Omental fat pad (tissue), 4 donors: ENCODE measurements around the gene MRGPRF. TPM values are rescaled to one million over a fixed set of nuclear protein-coding genes. Genes with fewer than 3 reads are reported as not detected.

Experiments used
- ATAC-seq: fragments of 150-250 bp; one replicate; pipeline ENCODE4 v1.9.1; 2016; ENCODE audit warnings: mild to moderate bottlenecking, moderate library complexity; ENCODE audit not compliant: low FRiP score
- DNase-seq: peaks from one replicate; pipeline ENCODE4 v3.0.0-alpha.2; 2019; ENCODE audit warnings: low spot score
- total RNA-seq, 4 donors: library from RNA; depleted of rRNA; stranded (reverse); fragments of >200 nt; gene quantifications; one replicate each; pipeline ENCODE4 v1.1.0, GENCODE V29; 2016
- TF ChIP-seq, protein P1 (sequence below), 3 donors: fragments of 450-650 bp; IDR thresholded peaks; one replicate each; pipeline ENCODE4 v1.5.1; 2016 to 2017; ENCODE audit warnings: antibody characterized with exemption in 3 of 3, mild to moderate bottlenecking in 3 of 3, moderate library complexity in 2 of 3

The MRGPRF gene
- total RNA-seq, 4 donors from 2014 or later = 27.8 to 59.4 (median 54.5) TPM

GRCh38 chr11:69033431-69033830, 20.4 kb upstream of the MRGPRF start:
- no peak for ATAC-seq
- no peak for DNase-seq
- TF ChIP-seq, protein P1, sequence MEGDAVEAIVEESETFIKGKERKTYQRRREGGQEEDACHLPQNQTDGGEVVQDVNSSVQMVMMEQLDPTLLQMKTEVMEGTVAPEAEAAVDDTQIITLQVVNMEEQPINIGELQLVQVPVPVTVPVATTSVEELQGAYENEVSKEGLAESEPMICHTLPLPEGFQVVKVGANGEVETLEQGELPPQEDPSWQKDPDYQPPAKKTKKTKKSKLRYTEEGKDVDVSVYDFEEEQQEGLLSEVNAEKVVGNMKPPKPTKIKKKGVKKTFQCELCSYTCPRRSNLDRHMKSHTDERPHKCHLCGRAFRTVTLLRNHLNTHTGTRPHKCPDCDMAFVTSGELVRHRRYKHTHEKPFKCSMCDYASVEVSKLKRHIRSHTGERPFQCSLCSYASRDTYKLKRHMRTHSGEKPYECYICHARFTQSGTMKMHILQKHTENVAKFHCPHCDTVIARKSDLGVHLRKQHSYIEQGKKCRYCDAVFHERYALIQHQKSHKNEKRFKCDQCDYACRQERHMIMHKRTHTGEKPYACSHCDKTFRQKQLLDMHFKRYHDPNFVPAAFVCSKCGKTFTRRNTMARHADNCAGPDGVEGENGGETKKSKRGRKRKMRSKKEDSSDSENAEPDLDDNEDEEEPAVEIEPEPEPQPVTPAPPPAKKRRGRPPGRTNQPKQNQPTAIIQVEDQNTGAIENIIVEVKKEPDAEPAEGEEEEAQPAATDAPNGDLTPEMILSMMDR (IDR thresholded peaks at IDR 0.05) = no peak

GRCh38 chr11:69032833-69033232, 19.8 kb upstream of the MRGPRF start:
- DNase-seq = no peak
- ATAC-seq = no peak
- TF ChIP-seq, protein P1 (IDR thresholded peaks at IDR 0.05) = no peak

DNA sequence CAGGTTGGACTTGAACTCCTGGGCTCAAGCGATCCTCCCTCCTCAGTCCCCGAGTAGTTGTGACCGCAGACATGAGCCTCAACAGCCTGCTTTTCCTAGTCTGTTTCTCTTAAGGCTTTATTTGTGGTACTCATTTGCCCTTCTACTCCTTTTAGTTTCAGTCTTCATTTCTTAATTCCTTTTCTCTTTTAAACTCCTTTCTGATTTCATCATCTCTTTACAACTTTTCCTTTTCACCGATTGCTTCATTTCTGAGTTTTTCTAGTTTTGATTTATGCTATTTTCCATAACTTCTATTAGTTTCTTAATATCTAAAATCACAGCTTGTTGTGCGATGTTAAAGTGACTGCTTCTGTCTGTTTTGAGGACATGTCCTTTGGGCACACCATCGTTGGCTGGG, 17.3 kb upstream of the MRGPRF start:
- DNase-seq (no peak), ATAC-seq (no peak)
- TF ChIP-seq, protein P1 (IDR thresholded peaks at IDR 0.05) = no peak

DNA sequence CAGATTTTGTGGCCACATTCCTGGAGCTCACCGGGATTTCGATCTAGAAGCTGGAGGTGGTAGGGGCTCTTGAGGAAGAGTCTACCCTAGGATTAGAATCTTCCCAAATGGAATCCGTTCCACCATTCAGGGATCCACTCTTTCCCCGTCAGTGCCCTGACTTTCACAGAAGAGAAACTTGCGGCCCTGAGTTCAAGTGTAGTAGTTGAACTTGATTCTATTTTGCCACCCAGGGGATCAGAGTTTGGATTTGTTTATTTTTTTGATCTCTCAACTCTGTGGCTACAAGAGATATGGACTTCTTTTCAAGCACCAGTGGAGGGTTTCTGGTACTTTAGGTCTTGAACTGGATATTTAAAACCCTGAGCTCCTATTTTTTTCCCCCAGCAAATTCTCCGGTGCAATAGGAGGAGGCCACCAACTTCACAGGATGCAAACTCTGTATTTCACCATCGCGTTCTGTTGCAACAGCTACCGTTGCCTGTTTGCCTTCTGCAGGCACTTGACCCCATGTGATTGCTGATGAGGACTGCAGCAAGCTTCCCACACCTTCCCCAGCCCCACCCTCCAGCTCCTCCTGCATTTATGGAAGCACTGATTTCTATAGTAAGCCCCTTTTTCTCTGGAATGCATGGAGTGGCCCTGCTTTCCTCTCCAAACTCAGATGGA, 14.8 kb upstream of the MRGPRF start:
- TF ChIP-seq, protein P1 (IDR thresholded peaks at IDR 0.05) = no peak
- ATAC-seq = no peak
- DNase-seq = no peak

DNA sequence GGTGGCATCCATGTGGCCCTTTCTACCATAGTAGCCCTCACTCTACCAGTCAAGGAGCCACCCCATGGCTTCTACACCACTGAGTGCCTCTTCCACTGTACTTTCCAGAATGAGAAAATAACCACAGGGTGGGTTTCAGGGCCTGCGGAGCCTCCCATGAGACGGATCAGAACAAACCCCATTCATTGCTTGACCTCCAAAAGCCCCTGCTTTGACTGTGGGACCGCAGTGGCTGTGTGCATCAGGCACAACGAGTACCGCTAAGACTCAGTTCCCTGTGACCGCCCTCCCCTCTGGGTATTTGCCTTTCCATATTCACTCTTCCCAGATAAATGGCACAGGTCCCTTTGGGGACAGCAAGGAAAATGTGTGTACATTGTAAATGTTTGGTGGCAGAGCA, 11.5 kb upstream of the MRGPRF start:
- DNase-seq (no peak), ATAC-seq (no peak)
- TF ChIP-seq, protein P1 (IDR thresholded peaks at IDR 0.05) = no peak

DNA sequence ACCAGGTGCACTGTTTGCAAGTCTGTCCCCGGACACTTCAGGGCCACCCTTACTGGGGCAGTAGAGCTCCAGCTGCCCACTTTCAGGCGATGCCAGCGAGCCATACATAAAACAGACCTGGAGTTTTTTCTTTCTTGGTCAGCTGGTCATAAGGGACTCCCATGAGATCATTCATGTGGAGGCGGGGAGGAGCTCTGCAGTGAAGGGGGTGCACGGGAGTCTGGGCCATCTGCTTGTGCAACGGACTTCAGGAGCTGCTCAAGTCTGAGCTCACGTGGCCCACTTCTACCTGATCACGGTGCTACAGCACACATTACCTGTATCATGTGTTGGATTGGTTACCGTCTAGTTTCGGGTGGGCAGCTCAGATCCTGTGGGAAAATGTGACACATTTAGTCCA, 9.2 kb upstream of the MRGPRF start:
- ATAC-seq (peak; percentile 33), DNase-seq (no peak)
- TF ChIP-seq, protein P1 (IDR thresholded peaks at IDR 0.05) = no peak

DNA sequence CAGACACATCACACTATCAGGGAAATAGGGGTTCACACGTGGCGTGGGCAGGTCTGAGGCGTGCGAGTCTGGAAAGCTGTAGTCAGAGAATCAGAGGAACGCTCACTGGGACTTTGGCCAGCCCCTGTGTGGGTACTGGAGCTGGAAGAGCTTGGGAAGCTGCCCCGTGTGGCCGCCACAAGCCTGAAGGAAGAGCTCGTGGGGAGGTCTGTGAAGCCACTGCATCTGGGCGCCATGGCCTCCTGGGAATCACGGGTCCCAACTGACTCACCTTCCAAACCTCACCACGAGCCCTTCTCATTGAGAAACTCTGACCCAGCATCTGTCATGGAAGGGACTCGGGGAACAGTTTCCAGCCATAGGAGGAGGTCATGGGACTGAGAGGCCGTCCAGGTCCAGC, 5.9 kb upstream of the MRGPRF start:
- no peak for DNase-seq

More for the DNA sequence above, 5.9 kb upstream of the MRGPRF start:
- no peak for ATAC-seq
- TF ChIP-seq, protein P1 (IDR thresholded peaks at IDR 0.05) = no peak
